ENCODE results near the gene CARMIL1.

The CARMIL1 gene

GRCh38 chr6:25511376-25511775 lies 232.2 kb downstream of the CARMIL1 start:
- no peak for DNase-seq (ENCODE audit: insufficient read length, low spot score)
- FAIRE-seq = no peak
- no peak for TF ChIP-seq CTCF (IDR thresholded peaks at IDR 0.05; ENCODE audit: insufficient read depth, missing control alignments)

- DNase-seq (ENCODE audit: insufficient read length, low spot score) (no peak), FAIRE-seq (no peak)
- no peak for TF ChIP-seq CTCF (IDR thresholded peaks at IDR 0.05; ENCODE audit: insufficient read depth, missing control alignments)
Measured at GRCh38 chr6:25512560-25512959, 233.4 kb downstream of the CARMIL1 start.

- no peak for FAIRE-seq
- no peak for DNase-seq (ENCODE audit: insufficient read length, low spot score)
- TF ChIP-seq CTCF (IDR thresholded peaks at IDR 0.05; ENCODE audit: insufficient read depth, missing control alignments) = no peak
Measured at GRCh38 chr6:25519856-25520255, 240.7 kb downstream of the CARMIL1 start.

GRCh38 chr6:25524542-25524941 lies 245.4 kb downstream of the CARMIL1 start:
- DNase-seq (ENCODE audit: insufficient read length, low spot score) (no peak), FAIRE-seq (no peak)
- no peak for TF ChIP-seq CTCF (IDR thresholded peaks at IDR 0.05; ENCODE audit: insufficient read depth, missing control alignments)

- no peak for TF ChIP-seq CTCF (IDR thresholded peaks at IDR 0.05; ENCODE audit: insufficient read depth, missing control alignments)
- no peak for FAIRE-seq
- no peak for DNase-seq (ENCODE audit: insufficient read length, low spot score)
Measured at GRCh38 chr6:25525078-25525477, 245.9 kb downstream of the CARMIL1 start.

GRCh38 chr6:25534942-25535631 lies 255.9 kb downstream of the CARMIL1 start:
- FAIRE-seq = no peak
- TF ChIP-seq CTCF (IDR thresholded peaks at IDR 0.05; ENCODE audit: insufficient read depth, missing control alignments) = no peak
- no peak for DNase-seq (ENCODE audit: insufficient read length, low spot score)

- no peak for FAIRE-seq
- no peak for TF ChIP-seq CTCF (IDR thresholded peaks at IDR 0.05; ENCODE audit: insufficient read depth, missing control alignments)
- DNase-seq (ENCODE audit: insufficient read length, low spot score) = no peak
Measured at GRCh38 chr6:25535632-25536225, 256.6 kb downstream of the CARMIL1 start.
